ENCODE results near the gene NPAS2.

GRCh38 chr2:100884145-100884621 lies 64.2 kb downstream of the NPAS2 start:
- TF ChIP-seq CTCF (IDR thresholded peaks at IDR 0.05; ENCODE audit: control extremely low read depth in 1 of 3, insufficient read depth in 1 of 3, low read depth in 1 of 3, low read length in 3 of 3) (no peak), POLR2AphosphoS5 (IDR thresholded peaks at IDR 0.05; ENCODE audit: low read depth, low read length) (no peak), EP300 (IDR thresholded peaks at IDR 0.05; ENCODE audit: borderline replicate concordance in 1 of 2, low read depth in 2 of 2, low read length in 2 of 2) (no peak), POLR2A (IDR thresholded peaks at IDR 0.05; ENCODE audit: control extremely low read depth in 1 of 2, low read depth in 2 of 2, low read length in 2 of 2) (no peak), EGR1 (IDR thresholded peaks at IDR 0.05; ENCODE audit: borderline replicate concordance, low read depth, low read length) (no peak), E2F6 (IDR thresholded peaks at IDR 0.05) (no peak), EZH2 (IDR thresholded peaks at IDR 0.05; ENCODE audit: low read depth, low read length, severe bottlenecking) (no peak), TCF12 (IDR thresholded peaks at IDR 0.05; ENCODE audit: low read depth, low read length) (no peak), USF2 (IDR thresholded peaks at IDR 0.05; ENCODE audit: low read length) (no peak), NANOG (IDR thresholded peaks at IDR 0.05; ENCODE audit: insufficient read depth, low read depth, low read length, poor library complexity, severe bottlenecking) (no peak), SUZ12 (IDR thresholded peaks at IDR 0.05; ENCODE audit: low read length) (no peak)

Measured in H1 (cell line).